ENCODE results near the gene RGS13. TPM values are rescaled to one million over a fixed set of nuclear protein-coding genes. Genes with fewer than 3 reads are reported as not detected.

RGS13 gene, protein sequence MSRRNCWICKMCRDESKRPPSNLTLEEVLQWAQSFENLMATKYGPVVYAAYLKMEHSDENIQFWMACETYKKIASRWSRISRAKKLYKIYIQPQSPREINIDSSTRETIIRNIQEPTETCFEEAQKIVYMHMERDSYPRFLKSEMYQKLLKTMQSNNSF
- not detected for total RNA-seq

DNA sequence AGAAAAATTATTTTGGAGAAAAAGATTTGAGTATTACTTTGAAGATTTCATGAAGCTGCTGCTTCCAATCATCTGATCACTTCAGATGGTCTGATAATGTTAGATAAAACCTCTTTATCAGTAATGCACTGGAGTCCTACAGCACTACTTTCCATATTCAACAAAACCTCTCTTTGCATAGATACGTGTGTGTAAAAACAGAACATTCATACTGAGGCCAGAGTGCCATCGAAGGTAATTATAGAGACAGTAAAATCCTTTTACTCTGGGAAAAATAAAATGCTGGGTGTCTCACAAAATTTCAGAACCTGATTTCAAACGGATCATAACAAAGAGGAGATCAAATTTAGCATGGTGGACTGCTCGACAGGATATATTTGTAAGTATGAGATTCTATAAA is at the start of gene RGS13:
TSS of gene RGS13 (plus strand) at position 209 of the 400 bp plus-strand sequence. CDS start 8,188 bp downstream, outside the sequence.
- Mint-ChIP-seq H3K27me3 (peaks cover 6% of the 10 kb centered on the region), H3K4me1 (ENCODE audit: low read depth) (peaks cover 8% of the 10 kb centered on the region), H3K27ac (no peak within 1 kb of the TSS), H3K4me3 (no peak within 1 kb of the TSS), H3K9me3 (no peaks in the 10 kb centered on the region), H3K36me3 (ENCODE audit: low read depth) (no peaks in the 10 kb centered on the region)
- ChIA-PET POLR2A (no interaction called here), CTCF (no interaction called here)
- TF ChIP-seq CTCF (IDR thresholded peaks at IDR 0.05): no peak
- ATAC-seq (no peak), DNase-seq (no peak)
- intact Hi-C loops (cut with micrococcal nuclease): loop anchor here (10.0 kb wide), 1 partner anchor 169 kb away; the partner anchor contains the start of gene RGS2

GRCh38 chr1:192587386-192588266 is 48.3 kb upstream of the RGS13 start:
- no peak for ATAC-seq

DNA sequence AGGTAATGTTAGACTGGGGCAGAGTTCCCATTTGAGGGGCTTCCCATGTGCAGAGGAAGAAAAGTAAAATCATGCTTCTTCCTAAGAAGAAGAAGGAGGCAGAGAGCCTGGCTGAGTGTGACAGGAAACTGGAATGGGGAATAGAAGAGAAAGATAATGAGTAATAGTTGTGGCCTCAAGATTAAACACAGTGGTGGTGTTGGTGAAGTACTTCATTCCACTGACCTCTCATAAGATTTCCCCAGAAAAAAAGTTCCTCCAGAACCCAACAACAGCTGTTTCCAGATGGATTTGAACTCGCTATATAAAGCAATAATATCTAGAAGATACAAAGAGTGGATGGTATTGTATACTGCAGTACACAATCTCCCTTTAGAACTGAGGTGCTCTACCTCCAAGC is 47.4 kb upstream of the RGS13 start:
- no peak for TF ChIP-seq CTCF (IDR thresholded peaks at IDR 0.05)
- intact Hi-C loops (cut with micrococcal nuclease): no loop called here
- no peak overlapping the region for H3K27ac Mint-ChIP-seq
- no peaks in the 10 kb centered on the region for H3K9me3 Mint-ChIP-seq
- ChIA-PET CTCF (interaction anchor here (0.8 to 1.3 kb wide), 2 partner anchors 46 to 81 kb away, joined by 3 read pairs; no protein-coding TSS in a partner anchor), POLR2A (no interaction called here)
- no peak for DNase-seq
- H3K4me3 Mint-ChIP-seq: no peak overlapping the region
- no peaks in the 10 kb centered on the region for H3K36me3 Mint-ChIP-seq (ENCODE audit: low read depth)
- H3K27me3 Mint-ChIP-seq: peaks cover 1% of the 10 kb centered on the region
- H3K4me1 Mint-ChIP-seq (ENCODE audit: low read depth): peaks cover 4% of the 10 kb centered on the region
- no peak for ATAC-seq

More at GRCh38 chr1:192587386-192588266, 48.3 kb upstream of the RGS13 start:
- H3K9me3 Mint-ChIP-seq: no peaks in the 10 kb centered on the region
- no peaks in the 10 kb centered on the region for H3K36me3 Mint-ChIP-seq (ENCODE audit: low read depth)
- H3K27ac Mint-ChIP-seq: no peak overlapping the region
- intact Hi-C loops (cut with micrococcal nuclease): no loop called here
- no peak for TF ChIP-seq CTCF (IDR thresholded peaks at IDR 0.05)
- no peak overlapping the region for H3K4me3 Mint-ChIP-seq
- DNase-seq: no peak
- ChIA-PET CTCF (interaction anchor here (0.7 to 1.3 kb wide), 4 partner anchors 21 to 80 kb away, joined by 3 read pairs; no protein-coding TSS in a partner anchor), POLR2A (interaction anchor here (0.6 kb wide), 2 partner anchors 20 to 34 kb away, joined by 3 read pairs; no protein-coding TSS in a partner anchor)
- peaks cover 4% of the 10 kb centered on the region for H3K4me1 Mint-ChIP-seq (ENCODE audit: low read depth)
- H3K27me3 Mint-ChIP-seq: peaks cover 1% of the 10 kb centered on the region

DNA sequence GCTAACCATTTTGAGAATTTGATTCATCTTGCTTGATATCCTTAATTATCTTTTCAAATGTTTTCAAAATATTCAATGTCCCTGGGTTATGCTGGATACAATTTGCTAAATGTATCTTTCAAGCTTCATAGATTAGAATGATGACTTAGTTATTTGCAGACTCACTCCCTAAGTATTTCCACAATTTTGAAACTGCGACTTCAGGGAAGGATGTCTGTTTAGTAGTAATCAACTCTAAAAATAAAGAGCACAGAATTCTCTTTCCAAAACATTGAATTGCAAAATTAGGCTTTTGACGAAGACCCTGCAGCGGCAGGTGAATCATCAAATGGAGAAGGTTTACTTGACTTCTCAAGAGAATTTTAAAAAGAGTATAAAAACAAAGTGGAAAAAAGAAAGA is 46.1 kb upstream of the RGS13 start:
- ChIA-PET CTCF (interaction anchor here (1.1 kb wide), 1 partner anchor 115 kb away, joined by 3 read pairs; no protein-coding TSS in a partner anchor), POLR2A (no interaction called here)
- ATAC-seq: no peak

More for the DNA sequence above, 46.1 kb upstream of the RGS13 start:
- Mint-ChIP-seq H3K9me3 (no peaks in the 10 kb centered on the region), H3K4me1 (ENCODE audit: low read depth) (peaks cover 4% of the 10 kb centered on the region), H3K27ac (no peak overlapping the region), H3K4me3 (no peak overlapping the region), H3K27me3 (peaks cover 1% of the 10 kb centered on the region), H3K36me3 (ENCODE audit: low read depth) (no peaks in the 10 kb centered on the region)
- no peak for TF ChIP-seq CTCF (IDR thresholded peaks at IDR 0.05)
- intact Hi-C loops (cut with micrococcal nuclease): no loop called here
- no peak for DNase-seq
